ENCODE measurements around the gene HDAC1. TPM values are rescaled to one million over a fixed set of nuclear protein-coding genes. Genes with fewer than 3 reads are reported as not detected.
A peak's percentile ranks its signal among the peaks of the same experiment; 100 is the strongest.

HDAC1 gene
- total and polyA plus RNA-seq, 2 of the 8 experiments (the other 6 are each of a cell fraction or from before 2014, with no cell fraction given): 111 to 125 TPM

GRCh38 chr1:32276032-32276782 is 15.7 kb upstream of the HDAC1 start:
- Histone ChIP-seq H4K91ac (replicated peaks; ENCODE audit: insufficient read length, low read length) (peak overlapping the region; percentile 35), H3K9me3 (ENCODE audit: insufficient read depth in 2 of 2, low read depth in 1 of 2, low read length in 1 of 2) (no peaks in the 10 kb centered on the region), H3K4me3 (ENCODE audit: extremely low read depth in 1 of 4, insufficient read depth in 2 of 4, low read depth in 3 of 4, low read length in 4 of 4) (peak overlapping the region in 1 of 4 experiments; percentile 56; a peak in 1 of 8 replicates), H2BK20ac (ENCODE audit: low read length) (no peak overlapping the region), H2BK120ac (replicated peaks; ENCODE audit: low read depth, low read length) (no peak overlapping the region), H3K18ac (ENCODE audit: extremely low read depth, low read length) (no peak overlapping the region), H4K8ac (ENCODE audit: extremely low read depth, insufficient read depth, low read length) (no peak overlapping the region; the same call in 1 of the 2 replicates), H3K79me1 (ENCODE audit: low read depth, low read length) (no peaks in the 10 kb centered on the region; the same call in 1 of the 2 replicates), H3K27me3 (replicated peaks in 1 of 4; ENCODE audit: control insufficient read depth in 3 of 4, extremely low read depth in 1 of 4, insufficient read depth in 3 of 4, low read length in 3 of 4) (no peaks in the 10 kb centered on the region), H3K27ac (ENCODE audit: low read depth, low read length) (no peak overlapping the region), H2BK5ac (ENCODE audit: low read depth, low read length) (no peak overlapping the region), H3K4ac (replicated peaks; ENCODE audit: insufficient read length, low read depth, low read length) (no peak overlapping the region), H3K9ac (replicated peaks in 1 of 4; ENCODE audit: extremely low read depth in 1 of 4, low read depth in 3 of 4, low read length in 3 of 4) (no peak overlapping the region), H3K79me2 (ENCODE audit: control insufficient read depth in 1 of 2, insufficient read depth in 2 of 2, low read length in 2 of 2) (no peaks in the 10 kb centered on the region), H3K4me2 (ENCODE audit: insufficient read depth in 1 of 2, low read depth in 2 of 2, low read length in 2 of 2) (peak overlapping the region in 1 of 2 experiments; percentile 98; a peak in 2 of 4 replicates), H3K23me2 (ENCODE audit: low read depth, low read length) (peaks cover 19% of the 10 kb centered on the region), H3K23ac (ENCODE audit: insufficient read length) (no peak overlapping the region), H2BK15ac (ENCODE audit: low read length) (no peak overlapping the region), H2AK5ac (ENCODE audit: low read depth, low read length) (no peak overlapping the region), H4K20me1 (replicated peaks in 1 of 2; ENCODE audit: control insufficient read depth in 1 of 2, insufficient read depth in 2 of 2, low read length in 2 of 2) (peaks cover 0 to 4% of the 10 kb centered on the region in 2 experiments), H4K5ac (ENCODE audit: insufficient read length, low read depth, low read length) (no peak overlapping the region), H3K36me3 (ENCODE audit: control insufficient read depth in 2 of 4, insufficient read depth in 4 of 4, low read length in 3 of 4) (peaks cover 0 to 8% (median 2%) of the 10 kb centered on the region in 4 experiments; a peak in 3 of 8 replicates), H3K14ac (ENCODE audit: insufficient read length) (no peak overlapping the region), H2AFZ (ENCODE audit: low read length) (no peak overlapping the region), H2BK12ac (ENCODE audit: low read depth, low read length) (no peak overlapping the region), H3K56ac (replicated peaks; ENCODE audit: insufficient read length, low read depth, low read length) (no peak overlapping the region), H3K4me1 (replicated peaks in 1 of 4; ENCODE audit: control insufficient read depth in 3 of 4, insufficient read depth in 4 of 4, low read length in 3 of 4) (peaks cover 6 to 33% (median 19%) of the 10 kb centered on the region in 4 experiments)
- no peak for FAIRE-seq
- DNase-seq (ENCODE audit: low read depth in 1 of 2, low spot score in 2 of 2): no peak
- ChIA-PET POLR2A (ENCODE audit: partially characterized antibody) (interaction anchor here (0.6 to 3.9 kb wide), 7 partner anchors 13 to 61 kb away, joined by 3 to 27 read pairs (median 4); partner anchors contain the start of gene MARCKSL1), CTCF (ENCODE audit: partially characterized antibody) (interaction anchor here (0.6 to 4.3 kb wide), 7 partner anchors 14 to 169 kb away, joined by 3 to 27 read pairs (median 3); partner anchors contain the start of genes KPNA6 and LCK)
- 88% methylated on average over 30 of the region's 30 CpGs; no CpG with 5 or more reads in 1 of the 2 experiments for WGBS, 2 experiments (ENCODE audit: extremely low coverage in 1 of 2, insufficient coverage in 1 of 2, insufficient read length in 1 of 2, insufficient replicate concordance in 2 of 2, low coverage in 1 of 2, low lambda C conversion rate in 2 of 2, missing lambda C conversion rate in 1 of 2)
- no peak for TF ChIP-seq KDM5A (IDR thresholded peaks at IDR 0.05; ENCODE audit: low read length)
- TF ChIP-seq SIN3A (conservative IDR thresholded peaks at IDR 0.05 in 1 of 2, IDR thresholded peaks at IDR 0.05 in 1 of 2; ENCODE audit: low read depth in 1 of 2, low read length in 2 of 2): no peak
- no peak for TF ChIP-seq GTF2F1 (IDR thresholded peaks at IDR 0.05; ENCODE audit: borderline replicate concordance, low read depth, low read length)
- no peak for TF ChIP-seq POU5F1 (IDR thresholded peaks at IDR 0.05; ENCODE audit: low read depth, low read length)
- TF ChIP-seq RBBP5 (IDR thresholded peaks at IDR 0.05; ENCODE audit: borderline replicate concordance, low read depth, low read length): no peak
- TF ChIP-seq SIX5 (IDR thresholded peaks at IDR 0.05; ENCODE audit: low read depth, low read length): no peak
